ENCODE data around the gene B3GNT3. TPM values are rescaled to one million over a fixed set of nuclear protein-coding genes. Genes with fewer than 3 reads are reported as not detected.

Gene B3GNT3
- 10 to 100 TPM in 2 of 4 donors, 1 to 10 TPM in 2; 2.9 to 18.3 (median 10.7) TPM for total RNA-seq

GRCh38 chr19:17794731-17795494 lies at the start of gene B3GNT3:
Gene B3GNT3 (plus strand): TSS chr19:17795138. CDS start chr19:17807808, 12,670 bp downstream.
- TF ChIP-seq POLR2A (IDR thresholded peaks at IDR 0.05), result no peak
- no peak for TF ChIP-seq CTCF (IDR thresholded peaks at IDR 0.05)
- H3K4me3 ChIP-seq (ENCODE audit: low read depth, poor library complexity, severe bottlenecking), result no peak within 1 kb of the TSS
- 2 to 13% methylated on average over 50 of the region's 50 CpGs for WGBS, 2 donors
- peak in 1 of 2 donors; percentile 87 for DNase-seq (ENCODE audit: low spot score in 2 of 2)
- intact Hi-C loops (cut with DNase I; ENCODE audit: low total_unique reads), result no loop called here

GRCh38 chr19:17747205-17748098 lies 47.5 kb upstream of the B3GNT3 start:
- intact Hi-C loops (cut with DNase I; ENCODE audit: low total_unique reads), result no loop called here
- 8 to 20% methylated on average over 26 to 53 of the region's 75 CpGs for WGBS, 2 donors
- peak; percentile 83 to 96 for DNase-seq (ENCODE audit: low spot score in 2 of 2)
- TF ChIP-seq CTCF (IDR thresholded peaks at IDR 0.05) (no peak), POLR2A (IDR thresholded peaks at IDR 0.05) (no peak)
- peak overlapping the region; percentile 1 for H3K4me3 ChIP-seq (ENCODE audit: low read depth, poor library complexity, severe bottlenecking)

- WGBS, 2 donors, result 60 to 62% methylated on average over 3 to 6 of the region's 6 CpGs
- intact Hi-C loops (cut with DNase I; ENCODE audit: low total_unique reads), result no loop called here
- no peak overlapping the region for H3K4me3 ChIP-seq (ENCODE audit: low read depth, poor library complexity, severe bottlenecking)
- DNase-seq (ENCODE audit: low spot score in 2 of 2), result no peak
- TF ChIP-seq POLR2A (IDR thresholded peaks at IDR 0.05) (no peak), CTCF (IDR thresholded peaks at IDR 0.05) (no peak)
Observed at GRCh38 chr19:17748884-17749638, 45.9 kb upstream of the B3GNT3 start.

GRCh38 chr19:17749912-17750317 lies 45.0 kb upstream of the B3GNT3 start:
- 19 to 31% methylated on average over 8 of the region's 8 CpGs for WGBS, 2 donors
- DNase-seq (ENCODE audit: low spot score in 2 of 2), result no peak
- TF ChIP-seq CTCF (IDR thresholded peaks at IDR 0.05), result no peak
- no peak overlapping the region for H3K4me3 ChIP-seq (ENCODE audit: low read depth, poor library complexity, severe bottlenecking)
- intact Hi-C loops (cut with DNase I; ENCODE audit: low total_unique reads), result no loop called here

GRCh38 chr19:17751103-17751911 lies 43.6 kb upstream of the B3GNT3 start, which contains the start of gene FCHO1:
Gene FCHO1 (plus strand): TSS chr19:17751477. CDS start chr19:17755165, 3,688 bp downstream.
- no peak within 1 kb of the TSS for H3K4me3 ChIP-seq (ENCODE audit: low read depth, poor library complexity, severe bottlenecking)
- no peak for DNase-seq (ENCODE audit: low spot score in 2 of 2)
- intact Hi-C loops (cut with DNase I; ENCODE audit: low total_unique reads), result no loop called here
- TF ChIP-seq CTCF (IDR thresholded peaks at IDR 0.05), result no peak
- no peak for TF ChIP-seq POLR2A (IDR thresholded peaks at IDR 0.05)
- WGBS, 2 donors, result 59 to 63% methylated on average over 25 to 27 of the region's 28 CpGs
